Amniotic stem cell (primary cell): ENCODE results near the gene SLC7A10.

Source experiments
- DNase-seq: peaks from one replicate; lab custom pipeline; 2025; lab: John Stamatoyannopoulos, UW

SLC7A10 gene

GRCh38 chr19:33254245-33254824 is 28.7 kb upstream of the SLC7A10 start:
- DNase-seq = no peak

- DNase-seq = no peak
These were observed 27.3 kb upstream of the SLC7A10 start for GRCh38 chr19:33252971-33253370.

- no peak for DNase-seq
These were observed 26.8 kb upstream of the SLC7A10 start for GRCh38 chr19:33252418-33252962.

GRCh38 chr19:33251526-33252090 is 26.0 kb upstream of the SLC7A10 start:
- no peak for DNase-seq

- no peak for DNase-seq
These were observed 25.4 kb upstream of the SLC7A10 start for GRCh38 chr19:33251076-33251475.

- no peak for DNase-seq
These were observed 24.9 kb upstream of the SLC7A10 start for GRCh38 chr19:33250500-33250899.

- DNase-seq = no peak
These were observed 24.2 kb upstream of the SLC7A10 start for GRCh38 chr19:33249740-33250366.

GRCh38 chr19:33248954-33249613 is 23.4 kb upstream of the SLC7A10 start:
- no peak for DNase-seq

GRCh38 chr19:33248553-33248953 is 22.9 kb upstream of the SLC7A10 start:
- DNase-seq = no peak

GRCh38 chr19:33248104-33248503 is 22.5 kb upstream of the SLC7A10 start:
- DNase-seq = no peak

GRCh38 chr19:33247441-33247819 is 21.8 kb upstream of the SLC7A10 start:
- DNase-seq = no peak

- DNase-seq = no peak
These were observed 21.2 kb upstream of the SLC7A10 start for GRCh38 chr19:33246709-33247440.

GRCh38 chr19:33245948-33246708 is 20.5 kb upstream of the SLC7A10 start:
- no peak for DNase-seq

GRCh38 chr19:33242911-33243310 is 17.3 kb upstream of the SLC7A10 start:
- no peak for DNase-seq

- DNase-seq = no peak
These were observed 16.5 kb upstream of the SLC7A10 start for GRCh38 chr19:33242131-33242530.

- no peak for DNase-seq
These were observed 16.0 kb upstream of the SLC7A10 start for GRCh38 chr19:33241530-33242101.

GRCh38 chr19:33241091-33241529 is 15.5 kb upstream of the SLC7A10 start:
- no peak for DNase-seq

- no peak for DNase-seq
These were observed 14.6 kb upstream of the SLC7A10 start for GRCh38 chr19:33240181-33240771.

- DNase-seq = no peak
These were observed 13.7 kb upstream of the SLC7A10 start for GRCh38 chr19:33239223-33239975.
